NB4 (cell line): Measurements from ENCODE around the gene CLBA1.

Source experiments
- CTCF ChIP-seq: IDR thresholded peaks from one replicate; pipeline ENCODE4 v1.5.1; 2012; ENCODE audit warnings: low read depth, low read length
- MAX ChIP-seq: IDR thresholded peaks from 2 replicates; pipeline ENCODE4 v1.6.1; 2011; ENCODE audit warnings: low read depth, low read length
- MYC ChIP-seq: IDR thresholded peaks from 2 replicates; pipeline ENCODE4 v1.6.1; 2011; ENCODE audit warnings: low read depth, low read length
- POLR2A ChIP-seq: IDR thresholded peaks from 2 replicates; pipeline ENCODE4 v1.6.1; 2011; ENCODE audit warnings: mild to moderate bottlenecking; ENCODE audit not compliant: insufficient read length; ENCODE audit errors: extremely low read depth

DNA sequence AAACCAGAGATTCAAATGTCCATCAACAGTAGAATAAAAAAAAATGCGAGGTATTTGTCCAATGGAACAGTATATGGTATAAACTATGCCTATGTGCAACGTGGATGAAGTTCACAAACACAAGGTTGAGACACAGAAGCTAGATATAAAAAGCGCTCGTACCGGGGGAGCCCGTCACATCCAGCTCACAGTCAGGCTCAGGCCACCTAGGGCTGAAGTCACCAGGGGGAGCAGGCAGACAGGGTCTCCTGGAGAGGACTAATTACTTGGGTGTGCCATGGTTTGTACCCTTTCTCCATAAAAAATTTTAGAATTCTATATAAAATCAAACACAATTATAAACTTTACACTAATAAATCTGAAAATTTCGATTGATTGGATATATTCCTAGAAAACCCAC is 21.0 kb upstream of the CLBA1 start:
- TF ChIP-seq CTCF (no peak), POLR2A (no peak), MAX (no peak), MYC (no peak)
